Astrocyte (in vitro differentiated cells and primary cell): ENCODE results near the gene GRIN3B. TPM values are rescaled to one million over a fixed set of nuclear protein-coding genes. Genes with fewer than 3 reads are reported as not detected.

Experiments
- DNase-seq: peaks from one replicate; pipeline ENCODE4 v3.0.0-alpha.2; 2010; ENCODE audit warnings: low read depth
- FAIRE-seq: peaks from 2 replicates; lab custom pipeline; 2011; peaks lifted over from hg19 to GRCh38; lab: Jason Lieb, UNC
- H2AFZ ChIP-seq: 2 replicates; pipeline ENCODE4 v1.6.0; 2012; ENCODE audit warnings: low read depth, low read length, inconsistent platforms
- H3K27ac ChIP-seq: 2 replicates; pipeline ENCODE4 v1.5.1; 2011; ENCODE audit warnings: low read depth, low read length, inconsistent platforms
- H3K27me3 ChIP-seq: 2 replicates; pipeline ENCODE4 v1.6.0; 2011; ENCODE audit warnings: low read length, inconsistent platforms; ENCODE audit not compliant: insufficient read depth
- H3K36me3 ChIP-seq: 2 replicates; pipeline ENCODE4 v1.5.1; 2011; ENCODE audit warnings: low read length, inconsistent platforms; ENCODE audit not compliant: insufficient read depth
- H3K4me1 ChIP-seq: 2 replicates; pipeline ENCODE4 v1.5.1; 2011; ENCODE audit warnings: low read length, inconsistent platforms; ENCODE audit not compliant: insufficient read depth
- H3K4me2 ChIP-seq: 2 replicates; pipeline ENCODE4 v1.6.0; 2012; ENCODE audit warnings: low read length, inconsistent platforms
- H3K4me3 ChIP-seq: 2 replicates; pipeline ENCODE4 v1.5.1; 2011; ENCODE audit warnings: low read depth, mild to moderate bottlenecking, low read length, inconsistent platforms; ENCODE audit not compliant: insufficient read depth
- H3K79me2 ChIP-seq: 2 replicates; pipeline ENCODE4 v1.6.0; 2012; ENCODE audit warnings: mild to moderate bottlenecking, low read length, inconsistent platforms; ENCODE audit not compliant: insufficient read depth
- H3K9ac ChIP-seq: 2 replicates; pipeline ENCODE4 v1.6.0; 2012; ENCODE audit warnings: mild to moderate bottlenecking, low read length, inconsistent platforms
- H3K9me3 ChIP-seq: 2 replicates; pipeline ENCODE4 v1.5.1; 2012; ENCODE audit warnings: low read depth, mild to moderate bottlenecking, low read length, inconsistent platforms; ENCODE audit not compliant: insufficient read depth
- H4K20me1 ChIP-seq: 2 replicates; pipeline ENCODE4 v1.6.0; 2012; ENCODE audit warnings: low read length, inconsistent platforms; ENCODE audit not compliant: insufficient read depth
- H3K27ac Mint-ChIP-seq: one replicate; pipeline ENCODE4 v1.8.0; 2021; ENCODE audit warnings: mild to moderate bottlenecking, mixed read lengths; ENCODE audit not compliant: unreplicated experiment
- H3K27me3 Mint-ChIP-seq: one replicate; pipeline ENCODE4 v1.8.0; 2021; ENCODE audit warnings: low read depth, mixed read lengths; ENCODE audit not compliant: unreplicated experiment
- H3K36me3 Mint-ChIP-seq: one replicate; pipeline ENCODE4 v1.8.0; 2021; ENCODE audit warnings: low read depth, mixed read lengths; ENCODE audit not compliant: unreplicated experiment
- H3K4me1 Mint-ChIP-seq: one replicate; pipeline ENCODE4 v1.8.0; 2021; ENCODE audit warnings: low read depth, mixed read lengths; ENCODE audit not compliant: unreplicated experiment
- H3K4me3 Mint-ChIP-seq: one replicate; pipeline ENCODE4 v1.8.0; 2021; ENCODE audit warnings: mild to moderate bottlenecking, moderate library complexity, mixed read lengths; ENCODE audit not compliant: unreplicated experiment
- H3K9me3 Mint-ChIP-seq: one replicate; pipeline ENCODE4 v1.8.0; 2021; ENCODE audit warnings: mild to moderate bottlenecking, mixed read lengths; ENCODE audit not compliant: unreplicated experiment
- EZH2 ChIP-seq: IDR thresholded peaks from 2 replicates; pipeline ENCODE4 v1.6.1; 2012; ENCODE audit warnings: mild to moderate bottlenecking, low read length, inconsistent platforms; ENCODE audit not compliant: insufficient read depth
- total RNA-seq: library from RNA; stranded (reverse); gene quantifications from 2 replicates; pipeline ENCODE4 v1.2.1, GENCODE V29; 2021
- TF ChIP-seq, protein P1 (sequence below): IDR thresholded peaks from 2 replicates; pipeline ENCODE4 v1.5.1; 2011; ENCODE audit warnings: low read depth, mild to moderate bottlenecking, inconsistent platforms, low read length, moderate library complexity; ENCODE audit not compliant: insufficient read depth

Gene GRIN3B
- total RNA-seq, 1 donor from 2014 or later: 2.7 TPM

DNA sequence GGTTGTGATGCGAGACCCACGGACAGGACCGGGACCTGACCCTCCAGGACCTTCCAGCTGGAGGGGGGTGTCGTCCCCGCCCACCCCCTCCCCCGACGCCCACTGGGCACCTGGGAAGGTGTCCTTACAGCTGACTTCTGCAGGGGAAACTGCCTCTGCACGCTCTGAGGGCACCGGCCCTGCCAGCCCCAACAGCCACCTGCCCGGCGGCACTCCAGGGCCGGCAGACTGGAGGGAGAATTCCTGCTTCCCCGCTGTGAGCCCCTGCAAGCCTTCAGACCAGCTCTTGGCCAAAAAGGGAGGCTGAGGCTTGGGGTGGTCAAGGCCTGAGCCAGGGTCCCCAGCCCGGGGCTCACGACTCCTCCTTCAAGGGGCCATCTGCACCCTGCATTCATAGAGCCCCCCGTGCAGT is 27.4 kb downstream of the GRIN3B start:
- peak overlapping the region; percentile 97 for H3K9ac ChIP-seq
- peaks cover 53% of the 10 kb centered on the region for H4K20me1 ChIP-seq
- peak overlapping the region; percentile 100 for H3K4me3 ChIP-seq
- peak overlapping the region; percentile 97 for H3K4me3 Mint-ChIP-seq
- TF ChIP-seq, protein P1, sequence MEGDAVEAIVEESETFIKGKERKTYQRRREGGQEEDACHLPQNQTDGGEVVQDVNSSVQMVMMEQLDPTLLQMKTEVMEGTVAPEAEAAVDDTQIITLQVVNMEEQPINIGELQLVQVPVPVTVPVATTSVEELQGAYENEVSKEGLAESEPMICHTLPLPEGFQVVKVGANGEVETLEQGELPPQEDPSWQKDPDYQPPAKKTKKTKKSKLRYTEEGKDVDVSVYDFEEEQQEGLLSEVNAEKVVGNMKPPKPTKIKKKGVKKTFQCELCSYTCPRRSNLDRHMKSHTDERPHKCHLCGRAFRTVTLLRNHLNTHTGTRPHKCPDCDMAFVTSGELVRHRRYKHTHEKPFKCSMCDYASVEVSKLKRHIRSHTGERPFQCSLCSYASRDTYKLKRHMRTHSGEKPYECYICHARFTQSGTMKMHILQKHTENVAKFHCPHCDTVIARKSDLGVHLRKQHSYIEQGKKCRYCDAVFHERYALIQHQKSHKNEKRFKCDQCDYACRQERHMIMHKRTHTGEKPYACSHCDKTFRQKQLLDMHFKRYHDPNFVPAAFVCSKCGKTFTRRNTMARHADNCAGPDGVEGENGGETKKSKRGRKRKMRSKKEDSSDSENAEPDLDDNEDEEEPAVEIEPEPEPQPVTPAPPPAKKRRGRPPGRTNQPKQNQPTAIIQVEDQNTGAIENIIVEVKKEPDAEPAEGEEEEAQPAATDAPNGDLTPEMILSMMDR: no peak
- no peak for TF ChIP-seq EZH2
- peaks cover 11% of the 10 kb centered on the region for H3K36me3 Mint-ChIP-seq
- H3K4me1 ChIP-seq: peaks cover 23% of the 10 kb centered on the region
- H3K79me2 ChIP-seq: peaks cover 64% of the 10 kb centered on the region
- H3K27me3 Mint-ChIP-seq: no peaks in the 10 kb centered on the region
- H3K4me1 Mint-ChIP-seq: peaks cover 13% of the 10 kb centered on the region
- H3K4me2 ChIP-seq: peak overlapping the region; percentile 97
- H3K27me3 ChIP-seq: no peaks in the 10 kb centered on the region
- H3K9me3 ChIP-seq: no peaks in the 10 kb centered on the region
- DNase-seq (no peak), FAIRE-seq (no peak)
- H3K27ac ChIP-seq: peak overlapping the region; percentile 88
- peaks cover 10% of the 10 kb centered on the region for H3K36me3 ChIP-seq
- no peaks in the 10 kb centered on the region for H3K9me3 Mint-ChIP-seq
- no peak overlapping the region for H2AFZ ChIP-seq
- peak overlapping the region; percentile 69 for H3K27ac Mint-ChIP-seq

- peak; percentile 89 for DNase-seq
- Histone ChIP-seq H3K27me3 (no peaks in the 10 kb centered on the region), H3K79me2 (peaks cover 69% of the 10 kb centered on the region), H3K4me3 (peak overlapping the region; percentile 100), H2AFZ (no peak overlapping the region), H3K27ac (peak overlapping the region; percentile 88), H3K9me3 (no peaks in the 10 kb centered on the region), H3K4me2 (peak overlapping the region; percentile 97), H4K20me1 (peaks cover 59% of the 10 kb centered on the region), H3K9ac (peak overlapping the region; percentile 97), H3K36me3 (peaks cover 15% of the 10 kb centered on the region), H3K4me1 (peaks cover 26% of the 10 kb centered on the region)
- H3K4me1 Mint-ChIP-seq: peaks cover 14% of the 10 kb centered on the region
- no peaks in the 10 kb centered on the region for H3K9me3 Mint-ChIP-seq
- H3K27ac Mint-ChIP-seq: peak overlapping the region; percentile 69
- peaks cover 12% of the 10 kb centered on the region for H3K36me3 Mint-ChIP-seq
- H3K27me3 Mint-ChIP-seq: no peaks in the 10 kb centered on the region
- peak overlapping the region; percentile 97 for H3K4me3 Mint-ChIP-seq
- no peak for TF ChIP-seq EZH2
- TF ChIP-seq, protein P1: no peak
- no peak for FAIRE-seq
These were observed 28.1 kb downstream of the GRIN3B start for GRCh38 chr19:1028062-1028926.
